HepG2 (cell line): ENCODE results near the gene GNG4. TPM values are rescaled to one million over a fixed set of nuclear protein-coding genes. Genes with fewer than 3 reads are reported as not detected.

Source experiments
- ATAC-seq: fragments of 200-7000 bp; cut with Tn5 transposase; 3 replicates; pipeline ENCODE4 v1.9.1; 2020; ENCODE audit warnings: mild to moderate bottlenecking, moderate library complexity
- BruUV-seq: library from RNA; stranded (reverse); fragments of 400-500 nt; replicated peaks from 2 replicates; lab custom pipeline; 2021; lab: Mats Ljungman, UMichigan
- CTCF ChIA-PET: fragments of 300-600 bp; formaldehyde crosslinking; extraction: SDS; loops from one replicate; lab custom pipeline; 2021; ENCODE audit warnings: low total read pairs, inconsistent platforms, low intra/inter-chr PET ratio; lab: Yijun Ruan, JAX
- POLR2A ChIA-PET: fragments of 350-600 bp; sonication (Branson Sonifier 250); formaldehyde crosslinking; loops from one replicate; lab custom pipeline; 2020; ENCODE audit warnings: antibody characterized with exemption, inconsistent platforms; lab: Yijun Ruan, JAX
- DNase-seq: peaks from one replicate; pipeline ENCODE4 v3.0.0-alpha.2; 2015; ENCODE audit warnings: low spot score
- FAIRE-seq: peaks from 3 replicates; lab custom pipeline; 2011; peaks lifted over from hg19 to GRCh38; lab: Jason Lieb, UNC
- H2AFZ ChIP-seq: one replicate; pipeline ENCODE4 v1.6.1; 2011; ENCODE audit warnings: low read length, inconsistent platforms
- H3K27ac ChIP-seq: fragments of 300-600 bp; 3 replicates; pipeline ENCODE4 v1.8.0; 2011; ENCODE audit warnings: mixed run types, mild to moderate bottlenecking, mixed read lengths, low read length, inconsistent platforms; ENCODE audit not compliant: insufficient read depth; ENCODE audit errors: extremely low read length
- H3K27me3 ChIP-seq, 2 experiments: fragments of 200-600 bp in 1 of 2; 2 replicates in 1 of 2; 3 replicates in 1 of 2; pipeline versions ENCODE4 v1.6.0 to v1.8.0; 2011; ENCODE audit warnings: low read length in 2 of 2, mild to moderate bottlenecking in 2 of 2, moderate library complexity in 2 of 2, inconsistent platforms in 1 of 2; ENCODE audit not compliant: insufficient read depth in 2 of 2, control insufficient read depth in 1 of 2
- H3K36me3 ChIP-seq, 2 experiments: fragments of 200-600 bp in 1 of 2; replicated peaks in 1 of 2; 2 replicates in 1 of 2; 3 replicates in 1 of 2; pipeline versions ENCODE4 v1.5.1 to v1.8.0; 2011; ENCODE audit warnings: low read length in 2 of 2, inconsistent platforms in 1 of 2; ENCODE audit not compliant: insufficient read depth in 2 of 2, control insufficient read depth in 1 of 2
- H3K4me1 ChIP-seq: 2 replicates; pipeline ENCODE4 v1.5.1; 2012; ENCODE audit warnings: low read length, inconsistent platforms; ENCODE audit not compliant: insufficient read depth
- H3K4me2 ChIP-seq: 2 replicates; pipeline ENCODE4 v1.6.0; 2011; ENCODE audit warnings: low read depth, low read length, inconsistent platforms
- H3K4me3 ChIP-seq, 3 experiments: fragments of 200-600 bp in 1 of 3; sonication (generic), shearing (Covaris generic) in 1 of 3; replicated peaks in 1 of 3; 2 replicates each; pipeline ENCODE4 v1.5.1; 2011 to 2016; ENCODE audit warnings: low read length in 3 of 3, inconsistent platforms in 2 of 3, low read depth in 2 of 3, mild to moderate bottlenecking in 2 of 3, control low read depth in 1 of 3, mixed read lengths in 1 of 3; ENCODE audit not compliant: insufficient read depth in 1 of 3
- H3K79me2 ChIP-seq: one replicate; pipeline ENCODE4 v1.6.1; 2011; ENCODE audit warnings: low read length, inconsistent platforms; ENCODE audit not compliant: insufficient read depth
- H3K9ac ChIP-seq: 2 replicates; pipeline ENCODE4 v1.6.0; 2011; ENCODE audit warnings: mild to moderate bottlenecking, low read depth, low read length, inconsistent platforms; ENCODE audit not compliant: insufficient read depth
- H3K9me3 ChIP-seq: 2 replicates; pipeline ENCODE4 v1.5.1; 2012; ENCODE audit warnings: mild to moderate bottlenecking, low read length
- H4K20me1 ChIP-seq: 2 replicates; pipeline ENCODE4 v1.6.0; 2011; ENCODE audit warnings: inconsistent platforms, mild to moderate bottlenecking, low read length, moderate library complexity; ENCODE audit not compliant: insufficient read depth
- BORCS8-MEF2B ChIP-seq: sonication (generic); formaldehyde crosslinking; IDR thresholded peaks from 2 replicates; pipeline ENCODE4 v1.8.0; 2022; ENCODE audit warnings: mild to moderate bottlenecking, missing genetic modification reagents
- CAMTA2 ChIP-seq: sonication (generic); formaldehyde crosslinking; IDR thresholded peaks from 2 replicates; pipeline ENCODE4 v1.4.0; 2020; ENCODE audit warnings: mild to moderate bottlenecking, missing genetic modification reagents, borderline replicate concordance
- CBX5 ChIP-seq: sonication (generic); formaldehyde crosslinking; IDR thresholded peaks from 2 replicates; pipeline ENCODE4 v1.4.0; 2020; ENCODE audit warnings: missing genetic modification reagents, borderline replicate concordance
- EHMT2 ChIP-seq: fragments of 200-600 bp; sonication (generic); IDR thresholded peaks from 2 replicates; pipeline ENCODE4 v1.7.0; 2017; ENCODE audit warnings: antibody characterized with exemption, low read depth, low read length, borderline replicate concordance
- GATA4 ChIP-seq: sonication (generic); IDR thresholded peaks from 2 replicates; pipeline ENCODE4 v1.6.1; 2016; ENCODE audit warnings: antibody characterized with exemption, low read depth, borderline replicate concordance
- NBN ChIP-seq: fragments of 450-650 bp; conservative IDR thresholded peaks from 2 replicates; pipeline ENCODE4 v1.6.1; 2017
- PLSCR1 ChIP-seq: sonication (generic); formaldehyde crosslinking; IDR thresholded peaks from 2 replicates; pipeline ENCODE4 v1.5.0; 2020; ENCODE audit warnings: missing genetic modification reagents, mild to moderate bottlenecking, borderline replicate concordance
- TSC22D2 ChIP-seq: sonication (generic); formaldehyde crosslinking; IDR thresholded peaks from 2 replicates; pipeline ENCODE4 v1.5.1; 2020; ENCODE audit warnings: missing genetic modification reagents, mild to moderate bottlenecking, borderline replicate concordance
- XRCC5 ChIP-seq: fragments of 200-400 bp; formaldehyde crosslinking; optimal IDR thresholded peaks from 2 replicates; pipeline ENCODE3; 2017; ENCODE audit warnings: mild to moderate bottlenecking, low read length
- ZFYVE20 ChIP-seq: sonication (generic); formaldehyde crosslinking; IDR thresholded peaks from 2 replicates; pipeline ENCODE4 v1.8.0; 2023; ENCODE audit warnings: low read depth, mild to moderate bottlenecking, moderate library complexity, missing genetic modification reagents, borderline replicate concordance
- ZNF557 ChIP-seq: sonication (generic); formaldehyde crosslinking; IDR thresholded peaks from 2 replicates; pipeline ENCODE4 v1.4.0; 2020; ENCODE audit warnings: missing genetic modification reagents
- ZNF7 ChIP-seq: IDR thresholded peaks from 2 replicates; pipeline ENCODE4 v1.6.1; 2016; ENCODE audit warnings: missing biosample characterization, missing genetic modification reagents
- ZSCAN25 ChIP-seq: sonication (generic); formaldehyde crosslinking; IDR thresholded peaks from 2 replicates; pipeline ENCODE4 v1.8.0; 2022; ENCODE audit warnings: mild to moderate bottlenecking, missing genetic modification reagents
- WGBS: methylation state at CpG from one replicate; pipeline ENCODE4 v1.1.6; 2017; ENCODE audit warnings: low lambda C conversion rate; 5-methylcytosine and 5-hydroxymethylcytosine counted together
- in situ Hi-C: cut with HindIII; loops from 2 replicates; pipeline ENCODE4 v1.10.0; 2017; ENCODE audit warnings: low pct_unique_long_range_greater_than_20kb; ENCODE audit not compliant: extremely low pct_ligation_motif_present
- intact Hi-C: fragments of 100-400 bp; cut with micrococcal nuclease; formaldehyde crosslinking; loops from one replicate; pipeline ENCODE4 v1.10.0; 2022; ENCODE audit not compliant: unreplicated experiment
- polyA plus RNA-seq, 8 experiments: library from polyadenylated mRNA; depleted of rRNA in 3 of 8; stranded (reverse) in 7 of 8; unstranded in 1 of 8; fragments of >200 nt; fragmentation: Illumina TruSeq in 4 of 8; extraction: Trizol in 4 of 8; gene quantifications; 2 replicates each; pipeline versions ENCODE4 v1.2.1 to v1.2.3, GENCODE V29; 2011 to 2016; ENCODE audit warnings: low read depth in 4 of 8, missing spikeins in 1 of 8, mixed read lengths in 1 of 8; ENCODE audit not compliant: insufficient read depth in 1 of 8
- total RNA-seq, 5 experiments: library from RNA; depleted of rRNA; stranded (reverse); fragments of >200 nt; fragmentation: Illumina TruSeq; extraction: Trizol; gene quantifications; 2 replicates each; pipeline ENCODE4 v1.2.3, GENCODE V29; 2016; ENCODE audit warnings: low read depth in 1 of 5
- TF ChIP-seq, protein P1 (sequence below): sonication (generic); formaldehyde crosslinking; IDR thresholded peaks from 2 replicates; pipeline ENCODE4 v1.4.0; 2020; ENCODE audit warnings: low read depth, mild to moderate bottlenecking, missing genetic modification reagents
- TF ChIP-seq, protein P2 (sequence below): sonication (generic); formaldehyde crosslinking; IDR thresholded peaks from 2 replicates; pipeline ENCODE4 v1.5.1; 2020; ENCODE audit warnings: mild to moderate bottlenecking, missing genetic modification reagents, moderate library complexity

Gene GNG4
- total and polyA plus RNA-seq, 2 of the 13 experiments (the other 11 are each of a cell fraction or from before 2014, with no cell fraction given) = 27.1 to 69.5 TPM

DNA sequence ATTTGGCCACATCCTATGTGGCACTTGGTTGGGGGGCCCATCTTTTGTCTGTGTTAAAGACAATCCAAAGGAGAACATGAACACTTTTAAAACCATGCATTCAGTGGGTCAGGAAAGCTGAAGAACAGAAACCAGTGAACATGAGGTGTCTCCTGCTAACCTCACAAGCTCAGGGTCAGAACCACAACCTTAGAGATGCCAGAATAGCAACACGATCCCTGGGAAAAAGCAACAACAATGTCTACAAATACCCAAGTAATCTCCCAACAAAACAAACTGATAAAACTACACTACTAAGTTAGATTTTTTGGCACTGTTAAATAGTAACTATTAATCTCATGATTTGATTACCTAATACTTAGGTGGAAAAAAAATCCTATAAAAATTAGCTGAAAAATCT, 34.1 kb upstream of the GNG4 start:
- H3K79me2 ChIP-seq = no peaks in the 10 kb centered on the region
- intact Hi-C loops = no loop called here
- FAIRE-seq = no peak
- no peaks in the 10 kb centered on the region for H3K9me3 ChIP-seq
- DNase-seq = no peak
- ATAC-seq = no peak
- H3K36me3 ChIP-seq = no peaks in the 10 kb centered on the region
- H3K27ac ChIP-seq = no peak overlapping the region
- H3K9ac ChIP-seq = no peak overlapping the region
- BruUV-seq = no TSS peak
- ChIA-PET CTCF (no interaction called here), POLR2A (no interaction called here)
- H2AFZ ChIP-seq = no peak overlapping the region
- no peaks in the 10 kb centered on the region for H3K27me3 ChIP-seq
- 89% methylated on average over 1 of the region's 1 CpG for WGBS
- H3K4me3 ChIP-seq = no peak overlapping the region
- TF ChIP-seq CBX5 (CRISPR knock-in tag) = no peak
- TF ChIP-seq CAMTA2 (CRISPR knock-in tag) = no peak
- TF ChIP-seq, protein P1, sequence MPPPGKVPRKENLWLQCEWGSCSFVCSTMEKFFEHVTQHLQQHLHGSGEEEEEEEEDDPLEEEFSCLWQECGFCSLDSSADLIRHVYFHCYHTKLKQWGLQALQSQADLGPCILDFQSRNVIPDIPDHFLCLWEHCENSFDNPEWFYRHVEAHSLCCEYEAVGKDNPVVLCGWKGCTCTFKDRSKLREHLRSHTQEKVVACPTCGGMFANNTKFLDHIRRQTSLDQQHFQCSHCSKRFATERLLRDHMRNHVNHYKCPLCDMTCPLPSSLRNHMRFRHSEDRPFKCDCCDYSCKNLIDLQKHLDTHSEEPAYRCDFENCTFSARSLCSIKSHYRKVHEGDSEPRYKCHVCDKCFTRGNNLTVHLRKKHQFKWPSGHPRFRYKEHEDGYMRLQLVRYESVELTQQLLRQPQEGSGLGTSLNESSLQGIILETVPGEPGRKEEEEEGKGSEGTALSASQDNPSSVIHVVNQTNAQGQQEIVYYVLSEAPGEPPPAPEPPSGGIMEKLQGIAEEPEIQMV (CRISPR knock-in tag) = no peak
- no peak for TF ChIP-seq ZNF557 (CRISPR knock-in tag)
- TF ChIP-seq ZNF7 (CRISPR knock-in tag) = no peak
- no peak for TF ChIP-seq TSC22D2 (CRISPR knock-in tag)
- TF ChIP-seq NBN = no peak
- TF ChIP-seq ZFYVE20 = no peak
- TF ChIP-seq, protein P2, sequence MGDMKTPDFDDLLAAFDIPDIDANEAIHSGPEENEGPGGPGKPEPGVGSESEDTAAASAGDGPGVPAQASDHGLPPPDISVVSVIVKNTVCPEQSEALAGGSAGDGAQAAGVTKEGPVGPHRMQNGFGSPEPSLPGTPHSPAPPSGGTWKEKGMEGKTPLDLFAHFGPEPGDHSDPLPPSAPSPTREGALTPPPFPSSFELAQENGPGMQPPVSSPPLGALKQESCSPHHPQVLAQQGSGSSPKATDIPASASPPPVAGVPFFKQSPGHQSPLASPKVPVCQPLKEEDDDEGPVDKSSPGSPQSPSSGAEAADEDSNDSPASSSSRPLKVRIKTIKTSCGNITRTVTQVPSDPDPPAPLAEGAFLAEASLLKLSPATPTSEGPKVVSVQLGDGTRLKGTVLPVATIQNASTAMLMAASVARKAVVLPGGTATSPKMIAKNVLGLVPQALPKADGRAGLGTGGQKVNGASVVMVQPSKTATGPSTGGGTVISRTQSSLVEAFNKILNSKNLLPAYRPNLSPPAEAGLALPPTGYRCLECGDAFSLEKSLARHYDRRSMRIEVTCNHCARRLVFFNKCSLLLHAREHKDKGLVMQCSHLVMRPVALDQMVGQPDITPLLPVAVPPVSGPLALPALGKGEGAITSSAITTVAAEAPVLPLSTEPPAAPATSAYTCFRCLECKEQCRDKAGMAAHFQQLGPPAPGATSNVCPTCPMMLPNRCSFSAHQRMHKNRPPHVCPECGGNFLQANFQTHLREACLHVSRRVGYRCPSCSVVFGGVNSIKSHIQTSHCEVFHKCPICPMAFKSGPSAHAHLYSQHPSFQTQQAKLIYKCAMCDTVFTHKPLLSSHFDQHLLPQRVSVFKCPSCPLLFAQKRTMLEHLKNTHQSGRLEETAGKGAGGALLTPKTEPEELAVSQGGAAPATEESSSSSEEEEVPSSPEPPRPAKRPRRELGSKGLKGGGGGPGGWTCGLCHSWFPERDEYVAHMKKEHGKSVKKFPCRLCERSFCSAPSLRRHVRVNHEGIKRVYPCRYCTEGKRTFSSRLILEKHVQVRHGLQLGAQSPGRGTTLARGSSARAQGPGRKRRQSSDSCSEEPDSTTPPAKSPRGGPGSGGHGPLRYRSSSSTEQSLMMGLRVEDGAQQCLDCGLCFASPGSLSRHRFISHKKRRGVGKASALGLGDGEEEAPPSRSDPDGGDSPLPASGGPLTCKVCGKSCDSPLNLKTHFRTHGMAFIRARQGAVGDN (CRISPR knock-in tag) = no peak
- TF ChIP-seq GATA4 = no peak
- no peak for TF ChIP-seq PLSCR1 (CRISPR knock-in tag)
- TF ChIP-seq BORCS8-MEF2B = no peak
- no peak for TF ChIP-seq EHMT2
- no peak for TF ChIP-seq ZSCAN25
- TF ChIP-seq XRCC5 = no peak
- H3K4me1 ChIP-seq = peaks cover 10% of the 10 kb centered on the region; the same call in 1 of the 2 replicates
- H3K4me2 ChIP-seq = no peak overlapping the region
- in situ Hi-C loops = no loop called here
- no peaks in the 10 kb centered on the region for H4K20me1 ChIP-seq
